Endothelial cell of umbilical vein (primary cell): ENCODE results near the gene USP11. TPM values are rescaled to one million over a fixed set of nuclear protein-coding genes. Genes with fewer than 3 reads are reported as not detected.

Experiments
- BruUV-seq: library from RNA; stranded (reverse); fragments of 400-500 nt; replicated peaks from 2 replicates; lab custom pipeline; 2021; lab: Mats Ljungman, UMichigan
- CTCF ChIA-PET: fragments of 300-600, 350-600 bp; sonication (Branson Sonifier 250); formaldehyde crosslinking; loops from one replicate; lab custom pipeline; 2021; ENCODE audit warnings: antibody characterized with exemption, inconsistent platforms; lab: Charles Lee
- POLR2A ChIA-PET: fragments of 300-600, 350-600 bp; sonication (Branson Sonifier 250); formaldehyde crosslinking; loops from one replicate; lab custom pipeline; 2021; ENCODE audit warnings: antibody characterized with exemption, inconsistent platforms; lab: Charles Lee
- DNase-seq: peaks from one replicate; pipeline ENCODE4 v3.0.0-alpha.2; 2011; ENCODE audit warnings: low read depth, low spot score
- FAIRE-seq: peaks from 2 replicates; lab custom pipeline; 2011; peaks lifted over from hg19 to GRCh38; lab: Jason Lieb, UNC
- H2AFZ ChIP-seq: 2 replicates; pipeline ENCODE4 v1.6.0; 2012; ENCODE audit warnings: low read depth, low read length, control low read depth, inconsistent platforms
- H3K27ac ChIP-seq: 2 replicates; pipeline ENCODE4 v1.5.1; 2011; ENCODE audit warnings: low read depth, mild to moderate bottlenecking, control low read depth, low read length, moderate library complexity; ENCODE audit not compliant: insufficient read depth
- H3K27me3 ChIP-seq, 2 experiments: 2 replicates each; pipeline versions ENCODE4 v1.6.0 to v1.6.1; 2011; ENCODE audit warnings: low read length in 2 of 2, mixed read lengths in 1 of 2; ENCODE audit not compliant: control insufficient read depth in 2 of 2, insufficient read depth in 2 of 2
- H3K36me3 ChIP-seq, 2 experiments: 2 replicates in 1 of 2; 3 replicates in 1 of 2; pipeline ENCODE4 v1.5.1; 2011; ENCODE audit warnings: low read length in 2 of 2, mild to moderate bottlenecking in 1 of 2, moderate library complexity in 1 of 2; ENCODE audit not compliant: control insufficient read depth in 2 of 2, insufficient read depth in 2 of 2; ENCODE audit errors: extremely low read depth in 1 of 2
- H3K4me1 ChIP-seq: 3 replicates; pipeline ENCODE4 v1.5.1; 2011; ENCODE audit warnings: mild to moderate bottlenecking, low read length; ENCODE audit not compliant: control insufficient read depth, insufficient read depth; ENCODE audit errors: extremely low read depth
- H3K4me2 ChIP-seq: 2 replicates; pipeline ENCODE4 v1.6.1; 2011; ENCODE audit warnings: low read length, control low read depth, mixed read lengths; ENCODE audit not compliant: insufficient read depth
- H3K4me3 ChIP-seq, 3 experiments: fragments of 200-600 bp in 1 of 3; sonication (generic), shearing (Covaris generic) in 1 of 3; replicated peaks in 1 of 3; 2 replicates each; pipeline ENCODE4 v1.5.1; 2011 to 2016; ENCODE audit warnings: control low read depth in 3 of 3, low read length in 3 of 3, mild to moderate bottlenecking in 2 of 3, inconsistent platforms in 1 of 3, low read depth in 1 of 3, moderate library complexity in 1 of 3; ENCODE audit not compliant: insufficient read depth in 1 of 3
- H3K79me2 ChIP-seq: 2 replicates; pipeline ENCODE4 v1.6.0; 2012; ENCODE audit warnings: low read length, inconsistent platforms; ENCODE audit not compliant: control insufficient read depth, insufficient read depth
- H3K9ac ChIP-seq: replicated peaks from 2 replicates; pipeline ENCODE3; 2011; ENCODE audit warnings: low read length, control low read depth; ENCODE audit not compliant: insufficient read depth; ENCODE audit errors: extremely low read depth
- H3K9me1 ChIP-seq: replicated peaks from 3 replicates; pipeline ENCODE4 v1.6.0; 2011; ENCODE audit warnings: mild to moderate bottlenecking, low read length; ENCODE audit not compliant: control insufficient read depth, insufficient read depth; ENCODE audit errors: extremely low read depth
- H3K9me3 ChIP-seq: replicated peaks from 2 replicates; pipeline ENCODE4 v1.5.1; 2012; ENCODE audit warnings: low read length, inconsistent platforms; ENCODE audit not compliant: control insufficient read depth, insufficient read depth
- H4K20me1 ChIP-seq: replicated peaks from 2 replicates; pipeline ENCODE3; 2011; ENCODE audit warnings: mild to moderate bottlenecking, low read length; ENCODE audit not compliant: control insufficient read depth, insufficient read depth; ENCODE audit errors: extremely low read depth
- CTCF ChIP-seq, 2 donors: IDR thresholded peaks; 1 replicate in 1 of 2; 2 replicates in 1 of 2; pipeline ENCODE4 v1.5.1; 2011; ENCODE audit warnings: low read length in 2 of 2, mild to moderate bottlenecking in 2 of 2, moderate library complexity in 2 of 2, control low read depth in 1 of 2, inconsistent platforms in 1 of 2, low read depth in 1 of 2; ENCODE audit not compliant: insufficient read depth in 1 of 2; ENCODE audit errors: extremely low read depth in 1 of 2
- EZH2 ChIP-seq: IDR thresholded peaks from 2 replicates; pipeline ENCODE4 v1.6.1; 2012; ENCODE audit warnings: borderline replicate concordance, low read depth, mild to moderate bottlenecking, moderate library complexity, low read length, inconsistent platforms; ENCODE audit not compliant: severe bottlenecking
- FOS ChIP-seq: IDR thresholded peaks from 2 replicates; pipeline ENCODE4 v1.6.1; 2011; ENCODE audit warnings: mild to moderate bottlenecking, low read length, moderate library complexity, borderline replicate concordance; ENCODE audit not compliant: insufficient read depth
- GATA2 ChIP-seq: IDR thresholded peaks from 2 replicates; pipeline ENCODE4 v1.7.0; 2011; ENCODE audit warnings: low read depth, mild to moderate bottlenecking, moderate library complexity, mixed read lengths, low read length; ENCODE audit not compliant: insufficient read length, insufficient read depth
- JUN ChIP-seq: IDR thresholded peaks from 2 replicates; pipeline ENCODE4 v1.6.1; 2011; ENCODE audit warnings: borderline replicate concordance, low read depth; ENCODE audit not compliant: insufficient read length, insufficient read depth
- MAX ChIP-seq: IDR thresholded peaks from 2 replicates; pipeline ENCODE4 v1.6.1; 2011; ENCODE audit not compliant: insufficient read depth, insufficient read length
- MYC ChIP-seq: IDR thresholded peaks from one replicate; pipeline ENCODE4 v1.6.1; 2011; ENCODE audit warnings: mild to moderate bottlenecking, low read depth, low read length
- POLR2A ChIP-seq: IDR thresholded peaks from 2 replicates; pipeline ENCODE4 v1.6.1; 2012; ENCODE audit warnings: low read depth, mild to moderate bottlenecking, control low read depth, low read length
- POLR2AphosphoS5 ChIP-seq: IDR thresholded peaks from 2 replicates; pipeline ENCODE4 v1.6.1; 2012; ENCODE audit warnings: low read depth, mild to moderate bottlenecking, control low read depth, low read length, moderate library complexity; ENCODE audit not compliant: insufficient read depth
- dilution Hi-C: fragments of 300-500 bp; cut with MboI; formaldehyde crosslinking; loops from one replicate; pipeline ENCODE4 v1.15.0; 2019; ENCODE audit warnings: low sequenced_read_pairs; ENCODE audit not compliant: extremely low pct_ligation_motif_present
- intact Hi-C: fragments of 100-400 bp; cut with micrococcal nuclease; formaldehyde crosslinking; loops from one replicate; pipeline ENCODE4 v1.10.0; 2022
- polyA plus RNA-seq, 4 experiments: library from polyadenylated mRNA; depleted of rRNA in 3 of 4; stranded (reverse) in 3 of 4; unstranded in 1 of 4; fragments of >200 nt; gene quantifications; 2 replicates each; pipeline versions ENCODE4 v1.2.1 to v1.2.3, GENCODE V29; 2011 to 2012; ENCODE audit warnings: missing spikeins in 1 of 4
- total RNA-seq: library from RNA; stranded (reverse); gene quantifications from 2 replicates; pipeline ENCODE4 v1.2.3, GENCODE V29; 2021

The USP11 gene
- total and polyA plus RNA-seq, 2 donors (not counting 3 experiments of a cell fraction or from before 2014, with no cell fraction given): 24.0 to 36.4 TPM

- Histone ChIP-seq H3K4me1 (no peaks in the 10 kb centered on the region), H2AFZ (no peak overlapping the region), H3K4me2 (no peak overlapping the region), H3K4me3 (no peak overlapping the region), H3K79me2 (no peaks in the 10 kb centered on the region), H4K20me1 (no peaks in the 10 kb centered on the region), H3K9me3 (no peaks in the 10 kb centered on the region), H3K9me1 (no peaks in the 10 kb centered on the region), H3K9ac (no peak overlapping the region), H3K36me3 (peaks cover 0 to 27% of the 10 kb centered on the region in 2 experiments), H3K27me3 (no peaks in the 10 kb centered on the region), H3K27ac (no peak overlapping the region)
- no TSS peak for BruUV-seq
- POLR2A ChIA-PET: no interaction called here
- CTCF ChIA-PET: no interaction called here
- intact Hi-C loops (no loop called here), dilution Hi-C loops (no loop called here)
- no peak for FAIRE-seq
- TF ChIP-seq FOS (no peak), CTCF (IDR thresholded peaks at IDR 0.05; ENCODE audit: extremely low read depth in 1 of 2, insufficient read depth in 1 of 2, low read depth in 1 of 2, low read length in 2 of 2) (no peak), JUN (no peak), EZH2 (no peak), MAX (no peak), POLR2AphosphoS5 (no peak), MYC (no peak), GATA2 (no peak), POLR2A (no peak)
- no peak for DNase-seq
Measured at GRCh38 chrX:47242321-47242720, 9.5 kb downstream of the USP11 start.
